ENCODE data around the gene ZBTB38. TPM values are rescaled to one million over a fixed set of nuclear protein-coding genes. Genes with fewer than 3 reads are reported as not detected.

Gene ZBTB38
- total RNA-seq, 4 donors from 2014 or later, result 183 to 225 (median 203) TPM

DNA sequence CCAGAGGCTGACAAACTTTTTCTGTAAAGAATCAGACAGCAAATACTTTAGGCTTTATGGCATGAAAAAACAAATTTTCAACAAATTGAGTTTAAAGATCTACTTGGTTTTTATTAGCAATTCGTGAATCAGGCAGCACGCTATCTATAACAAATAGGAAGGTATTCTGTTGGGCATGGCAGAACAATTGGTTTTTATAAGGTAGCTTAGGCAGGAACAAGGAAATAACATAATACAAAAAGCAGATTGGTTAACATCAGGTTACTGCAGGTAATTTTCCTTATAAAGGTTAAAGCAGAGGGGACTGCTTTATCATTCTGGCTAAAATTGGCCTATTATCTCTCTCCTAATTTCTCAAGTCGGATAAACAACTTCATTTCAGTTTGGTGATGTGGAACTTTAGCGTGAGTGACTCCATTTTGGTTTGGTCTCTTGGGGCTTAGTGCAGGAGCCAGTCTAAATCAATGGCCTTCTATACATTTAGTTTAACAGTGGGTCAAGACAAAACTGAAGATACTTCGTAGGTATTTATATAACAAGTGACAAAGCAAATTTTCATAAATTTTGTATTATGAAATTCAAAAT is 26.8 kb downstream of the ZBTB38 start:
- WGBS, 2 donors (ENCODE audit: low coverage in 1 of 2), result 91 to 95% methylated on average over 5 of the region's 5 CpGs
- H3K27ac ChIP-seq, result no peak overlapping the region
- TF ChIP-seq EP300 (IDR thresholded peaks at IDR 0.05) (no peak), POLR2AphosphoS5 (IDR thresholded peaks at IDR 0.05) (no peak), POLR2A (IDR thresholded peaks at IDR 0.05) (no peak)
- TF ChIP-seq, protein P1, sequence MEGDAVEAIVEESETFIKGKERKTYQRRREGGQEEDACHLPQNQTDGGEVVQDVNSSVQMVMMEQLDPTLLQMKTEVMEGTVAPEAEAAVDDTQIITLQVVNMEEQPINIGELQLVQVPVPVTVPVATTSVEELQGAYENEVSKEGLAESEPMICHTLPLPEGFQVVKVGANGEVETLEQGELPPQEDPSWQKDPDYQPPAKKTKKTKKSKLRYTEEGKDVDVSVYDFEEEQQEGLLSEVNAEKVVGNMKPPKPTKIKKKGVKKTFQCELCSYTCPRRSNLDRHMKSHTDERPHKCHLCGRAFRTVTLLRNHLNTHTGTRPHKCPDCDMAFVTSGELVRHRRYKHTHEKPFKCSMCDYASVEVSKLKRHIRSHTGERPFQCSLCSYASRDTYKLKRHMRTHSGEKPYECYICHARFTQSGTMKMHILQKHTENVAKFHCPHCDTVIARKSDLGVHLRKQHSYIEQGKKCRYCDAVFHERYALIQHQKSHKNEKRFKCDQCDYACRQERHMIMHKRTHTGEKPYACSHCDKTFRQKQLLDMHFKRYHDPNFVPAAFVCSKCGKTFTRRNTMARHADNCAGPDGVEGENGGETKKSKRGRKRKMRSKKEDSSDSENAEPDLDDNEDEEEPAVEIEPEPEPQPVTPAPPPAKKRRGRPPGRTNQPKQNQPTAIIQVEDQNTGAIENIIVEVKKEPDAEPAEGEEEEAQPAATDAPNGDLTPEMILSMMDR (IDR thresholded peaks at IDR 0.05), result no peak

DNA sequence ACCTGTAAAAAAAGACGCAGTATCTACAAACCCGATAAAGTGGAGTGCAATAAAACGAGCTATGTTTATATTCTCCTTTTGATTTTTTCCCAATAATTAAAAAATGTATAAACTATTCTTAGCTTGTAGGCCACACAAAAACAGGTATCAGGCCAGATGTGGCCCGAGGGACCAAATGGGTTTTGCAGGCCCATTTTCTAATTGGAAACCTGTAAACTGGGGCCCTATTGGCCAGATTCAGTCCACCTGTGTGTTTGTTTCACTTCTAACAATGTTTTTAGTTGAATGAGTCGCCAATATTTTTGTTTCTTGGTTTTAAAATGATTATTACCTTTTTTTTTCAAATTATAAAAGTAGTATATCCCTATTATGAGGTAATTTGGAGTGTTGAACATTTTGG is 29.7 kb downstream of the ZBTB38 start:
- WGBS, 2 donors (ENCODE audit: low coverage in 1 of 2), result 95 to 100% methylated on average over 5 of the region's 5 CpGs
- Histone ChIP-seq H3K27ac (no peak overlapping the region), H3K36me3 (peaks cover 0 to 13% of the 10 kb centered on the region in 2 donors), H3K9me3 (no peaks in the 10 kb centered on the region), H3K4me3 (no peak overlapping the region), H3K4me1 (peaks cover 10 to 38% (median 17%) of the 10 kb centered on the region in 3 donors), H3K27me3 (no peaks in the 10 kb centered on the region)
- TF ChIP-seq, protein P1 (IDR thresholded peaks at IDR 0.05), result no peak
- TF ChIP-seq POLR2A (IDR thresholded peaks at IDR 0.05) (no peak), POLR2AphosphoS5 (IDR thresholded peaks at IDR 0.05) (no peak), EP300 (IDR thresholded peaks at IDR 0.05) (no peak)
- ATAC-seq, result no peak

More for the DNA sequence above, 26.8 kb downstream of the ZBTB38 start:
- ATAC-seq, result no peak
- Histone ChIP-seq H3K4me1 (peaks cover 0 to 31% (median 5%) of the 10 kb centered on the region in 3 donors), H3K36me3 (peaks cover 0 to 13% of the 10 kb centered on the region in 2 donors), H3K9me3 (no peaks in the 10 kb centered on the region), H3K27me3 (no peaks in the 10 kb centered on the region), H3K4me3 (no peak overlapping the region)

DNA sequence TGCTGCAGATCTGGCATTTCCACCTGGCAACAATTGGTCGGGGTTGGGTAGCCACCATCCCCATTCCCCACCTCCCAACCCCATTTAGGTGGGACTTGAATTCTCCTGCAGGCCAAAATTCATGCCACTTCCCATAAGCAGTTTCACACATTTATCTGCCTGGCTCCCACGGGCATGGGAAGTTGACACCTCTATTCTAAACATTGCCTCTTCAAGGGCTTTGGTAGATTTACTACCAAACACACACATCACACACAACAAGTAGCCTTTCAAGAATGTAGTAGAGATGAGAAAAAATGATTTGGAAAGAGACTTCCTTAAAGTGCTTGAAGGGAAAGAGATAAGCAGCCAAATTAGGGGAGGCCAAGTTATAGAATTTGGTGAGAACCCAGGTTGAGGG is 30.9 kb downstream of the ZBTB38 start:
- WGBS, 2 donors (ENCODE audit: low coverage in 1 of 2), result 83 to 100% methylated on average over 1 of the region's 2 CpGs
- Histone ChIP-seq H3K9me3 (no peaks in the 10 kb centered on the region), H3K4me1 (peaks cover 10 to 42% (median 23%) of the 10 kb centered on the region in 3 donors), H3K27ac (peak overlapping the region; percentile 30 to 100 (median 98)), H3K4me3 (no peak overlapping the region), H3K27me3 (no peaks in the 10 kb centered on the region), H3K36me3 (peaks cover 0 to 19% of the 10 kb centered on the region in 2 donors)
- TF ChIP-seq, protein P1 (IDR thresholded peaks at IDR 0.05), result no peak
- no peak for TF ChIP-seq POLR2AphosphoS5 (IDR thresholded peaks at IDR 0.05)
- no peak for TF ChIP-seq POLR2A (IDR thresholded peaks at IDR 0.05)
- TF ChIP-seq EP300 (IDR thresholded peaks at IDR 0.05), result no peak
- ATAC-seq, result no peak

DNA sequence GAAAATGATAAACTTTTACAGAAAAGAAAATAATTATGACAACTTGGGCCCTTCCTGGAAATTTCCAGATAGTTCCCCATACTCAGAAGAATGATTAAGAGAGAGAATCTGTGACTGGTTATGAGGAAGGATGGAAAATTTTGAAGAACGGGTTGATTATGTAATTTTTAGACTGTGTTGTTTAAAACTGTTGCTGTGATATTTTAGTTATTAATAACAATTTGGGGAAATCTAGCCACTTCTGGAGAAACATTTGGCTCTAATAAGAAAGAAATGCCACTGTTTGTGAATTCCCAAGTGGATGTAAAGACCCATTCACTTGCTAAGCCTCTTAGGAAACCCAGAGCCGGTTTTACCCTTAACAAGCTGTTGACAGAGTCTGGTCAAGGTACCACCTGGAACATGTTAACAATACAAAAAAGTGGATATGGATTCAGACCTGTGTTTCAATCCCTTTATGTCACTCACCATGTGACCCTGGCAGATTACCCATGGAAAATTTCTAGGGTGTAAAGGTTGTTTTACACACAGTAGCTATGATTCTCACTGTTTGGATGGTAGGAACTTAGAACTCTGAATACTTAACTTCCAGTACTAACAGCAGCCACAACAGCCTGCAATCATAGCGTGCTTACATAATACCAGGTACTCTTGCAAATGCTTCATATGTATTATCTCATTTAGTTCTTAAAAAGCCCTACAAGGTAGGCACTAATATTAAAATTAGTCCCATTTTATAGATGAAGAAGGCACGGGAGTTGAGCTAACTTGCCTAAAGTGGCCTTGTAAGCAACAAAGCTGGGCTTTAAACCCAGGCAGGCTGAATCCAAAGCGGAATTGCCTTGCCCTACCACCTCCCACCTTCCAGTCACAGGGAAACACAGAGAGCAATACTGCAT is 32.0 kb downstream of the ZBTB38 start:
- 39 to 50% methylated on average over 4 to 5 of the region's 5 CpGs for WGBS, 2 donors (ENCODE audit: low coverage in 1 of 2)
- H3K9me3 ChIP-seq, result no peaks in the 10 kb centered on the region
- peak overlapping the region; percentile 81 to 100 (median 98) for H3K27ac ChIP-seq
- H3K36me3 ChIP-seq, result peaks cover 0 to 29% of the 10 kb centered on the region in 2 donors
- peaks cover 10 to 53% (median 23%) of the 10 kb centered on the region in 3 donors for H3K4me1 ChIP-seq
- H3K27me3 ChIP-seq, result no peaks in the 10 kb centered on the region
- ATAC-seq, result peak; percentile 40
- TF ChIP-seq POLR2A (IDR thresholded peaks at IDR 0.05) (no peak), EP300 (IDR thresholded peaks at IDR 0.05) (no peak), POLR2AphosphoS5 (IDR thresholded peaks at IDR 0.05) (peak; percentile 9)
- TF ChIP-seq, protein P1 (IDR thresholded peaks at IDR 0.05), result no peak
- no peak overlapping the region for H3K4me3 ChIP-seq
